CD4-positive, alpha-beta T cell treated with Interferon gamma for 1 hour (primary cell): Measurements from ENCODE around the gene SFPQ.
"Not testable (repeated sequence)": the region's sequence is repeated elsewhere in the genome, so short reads cannot be mapped to it uniquely, and the experiment has no call there.

ENCODE experiments used
- DNase-seq: peaks from one replicate; pipeline ENCODE4 v3.0.0-alpha.2; 2020

The SFPQ gene

GRCh38 chr1:35192853-35193664 is at the start of gene SFPQ:
Gene SFPQ, minus strand, starts transcription at chr1:35193145. Its CDS starts 96 bp downstream, at chr1:35193049.
- DNase-seq, result peak; percentile 96

GRCh38 chr1:35236772-35237171 is 43.8 kb upstream of the SFPQ start:
- not testable (repeated sequence) for DNase-seq

- no peak for DNase-seq
These were observed 38.3 kb upstream of the SFPQ start for GRCh38 chr1:35231287-35231686.

GRCh38 chr1:35229587-35230360 is 36.8 kb upstream of the SFPQ start:
- DNase-seq, result no peak

GRCh38 chr1:35226546-35226945 is 33.6 kb upstream of the SFPQ start:
- no peak for DNase-seq

- DNase-seq, result no peak
These were observed 30.2 kb upstream of the SFPQ start for GRCh38 chr1:35223084-35223630.

GRCh38 chr1:35222322-35223083 is 29.6 kb upstream of the SFPQ start:
- no peak for DNase-seq

GRCh38 chr1:35220976-35221375 is 28.0 kb upstream of the SFPQ start:
- DNase-seq, result no peak

GRCh38 chr1:35215346-35215745 is 22.4 kb upstream of the SFPQ start:
- DNase-seq, result no peak

GRCh38 chr1:35211120-35211414 is 18.1 kb upstream of the SFPQ start:
- no peak for DNase-seq

GRCh38 chr1:35210321-35211119 is 17.6 kb upstream of the SFPQ start:
- DNase-seq, result no peak

GRCh38 chr1:35203295-35203694 is 10.3 kb upstream of the SFPQ start:
- DNase-seq, result no peak

- DNase-seq, result peak; percentile 66
These were observed 9.2 kb upstream of the SFPQ start for GRCh38 chr1:35202048-35202719.

GRCh38 chr1:35201631-35202030 is 8.7 kb upstream of the SFPQ start:
- DNase-seq, result no peak

- peak; percentile 85 for DNase-seq
These were observed 691 bp downstream of the SFPQ start for GRCh38 chr1:35192056-35192852.

GRCh38 chr1:35191429-35192055 is 1.4 kb downstream of the SFPQ start:
- no peak for DNase-seq

- no peak for DNase-seq
These were observed 2.2 kb downstream of the SFPQ start for GRCh38 chr1:35190784-35191183.

- no peak for DNase-seq
These were observed 4.2 kb downstream of the SFPQ start for GRCh38 chr1:35188578-35189392.

GRCh38 chr1:35187816-35188342 is 5.1 kb downstream of the SFPQ start:
- DNase-seq, result no peak
